Astrocyte (in vitro differentiated cells and primary cell): Measurements from ENCODE around the gene CELF5. TPM values are rescaled to one million over a fixed set of nuclear protein-coding genes. Genes with fewer than 3 reads are reported as not detected.

Experiments used
- DNase-seq: peaks from one replicate; pipeline ENCODE4 v3.0.0-alpha.2; 2010; ENCODE audit warnings: low read depth
- FAIRE-seq: peaks from 2 replicates; lab custom pipeline; 2011; peaks lifted over from hg19 to GRCh38; lab: Jason Lieb, UNC
- H2AFZ ChIP-seq: 2 replicates; pipeline ENCODE4 v1.6.0; 2012; ENCODE audit warnings: low read depth, low read length, inconsistent platforms
- H3K27ac ChIP-seq: 2 replicates; pipeline ENCODE4 v1.5.1; 2011; ENCODE audit warnings: low read depth, low read length, inconsistent platforms
- H3K27me3 ChIP-seq: 2 replicates; pipeline ENCODE4 v1.6.0; 2011; ENCODE audit warnings: low read length, inconsistent platforms; ENCODE audit not compliant: insufficient read depth
- H3K36me3 ChIP-seq: 2 replicates; pipeline ENCODE4 v1.5.1; 2011; ENCODE audit warnings: low read length, inconsistent platforms; ENCODE audit not compliant: insufficient read depth
- H3K4me1 ChIP-seq: 2 replicates; pipeline ENCODE4 v1.5.1; 2011; ENCODE audit warnings: low read length, inconsistent platforms; ENCODE audit not compliant: insufficient read depth
- H3K4me2 ChIP-seq: 2 replicates; pipeline ENCODE4 v1.6.0; 2012; ENCODE audit warnings: low read length, inconsistent platforms
- H3K4me3 ChIP-seq: 2 replicates; pipeline ENCODE4 v1.5.1; 2011; ENCODE audit warnings: low read depth, mild to moderate bottlenecking, low read length, inconsistent platforms; ENCODE audit not compliant: insufficient read depth
- H3K79me2 ChIP-seq: 2 replicates; pipeline ENCODE4 v1.6.0; 2012; ENCODE audit warnings: mild to moderate bottlenecking, low read length, inconsistent platforms; ENCODE audit not compliant: insufficient read depth
- H3K9ac ChIP-seq: 2 replicates; pipeline ENCODE4 v1.6.0; 2012; ENCODE audit warnings: mild to moderate bottlenecking, low read length, inconsistent platforms
- H3K9me3 ChIP-seq: 2 replicates; pipeline ENCODE4 v1.5.1; 2012; ENCODE audit warnings: low read depth, mild to moderate bottlenecking, low read length, inconsistent platforms; ENCODE audit not compliant: insufficient read depth
- H4K20me1 ChIP-seq: 2 replicates; pipeline ENCODE4 v1.6.0; 2012; ENCODE audit warnings: low read length, inconsistent platforms; ENCODE audit not compliant: insufficient read depth
- H3K27ac Mint-ChIP-seq: one replicate; pipeline ENCODE4 v1.8.0; 2021; ENCODE audit warnings: mild to moderate bottlenecking, mixed read lengths; ENCODE audit not compliant: unreplicated experiment
- H3K27me3 Mint-ChIP-seq: one replicate; pipeline ENCODE4 v1.8.0; 2021; ENCODE audit warnings: low read depth, mixed read lengths; ENCODE audit not compliant: unreplicated experiment
- H3K36me3 Mint-ChIP-seq: one replicate; pipeline ENCODE4 v1.8.0; 2021; ENCODE audit warnings: low read depth, mixed read lengths; ENCODE audit not compliant: unreplicated experiment
- H3K4me1 Mint-ChIP-seq: one replicate; pipeline ENCODE4 v1.8.0; 2021; ENCODE audit warnings: low read depth, mixed read lengths; ENCODE audit not compliant: unreplicated experiment
- H3K4me3 Mint-ChIP-seq: one replicate; pipeline ENCODE4 v1.8.0; 2021; ENCODE audit warnings: mild to moderate bottlenecking, moderate library complexity, mixed read lengths; ENCODE audit not compliant: unreplicated experiment
- H3K9me3 Mint-ChIP-seq: one replicate; pipeline ENCODE4 v1.8.0; 2021; ENCODE audit warnings: mild to moderate bottlenecking, mixed read lengths; ENCODE audit not compliant: unreplicated experiment
- CTCF ChIP-seq: IDR thresholded peaks from 2 replicates; pipeline ENCODE4 v1.5.1; 2011; ENCODE audit warnings: low read depth, mild to moderate bottlenecking, inconsistent platforms, low read length, moderate library complexity; ENCODE audit not compliant: insufficient read depth
- EZH2 ChIP-seq: IDR thresholded peaks from 2 replicates; pipeline ENCODE4 v1.6.1; 2012; ENCODE audit warnings: mild to moderate bottlenecking, low read length, inconsistent platforms; ENCODE audit not compliant: insufficient read depth
- total RNA-seq: library from RNA; stranded (reverse); gene quantifications from 2 replicates; pipeline ENCODE4 v1.2.1, GENCODE V29; 2021

The CELF5 gene
- total RNA-seq, 1 donor from 2014 or later, result 1.2 TPM

GRCh38 chr19:3183721-3184641 lies 40.5 kb upstream of the CELF5 start:
- Mint-ChIP-seq H3K4me1 (peaks cover 12% of the 10 kb centered on the region), H3K4me3 (peak overlapping the region; percentile 94), H3K36me3 (peaks cover 2% of the 10 kb centered on the region), H3K27ac (no peak overlapping the region), H3K9me3 (no peaks in the 10 kb centered on the region), H3K27me3 (no peaks in the 10 kb centered on the region)
- Histone ChIP-seq H3K27ac (no peak overlapping the region), H3K27me3 (no peaks in the 10 kb centered on the region), H3K4me2 (no peak overlapping the region), H3K9ac (no peak overlapping the region), H3K36me3 (no peaks in the 10 kb centered on the region), H2AFZ (peak overlapping the region; percentile 88), H3K79me2 (peaks cover 32% of the 10 kb centered on the region), H3K4me3 (no peak overlapping the region), H4K20me1 (peaks cover 30% of the 10 kb centered on the region), H3K4me1 (peaks cover 8% of the 10 kb centered on the region), H3K9me3 (no peaks in the 10 kb centered on the region)
- TF ChIP-seq CTCF (no peak), EZH2 (no peak)
- FAIRE-seq, result no peak
- DNase-seq, result no peak

GRCh38 chr19:3184847-3185460 lies 39.5 kb upstream of the CELF5 start:
- H3K9me3 Mint-ChIP-seq, result no peaks in the 10 kb centered on the region
- Histone ChIP-seq H3K27ac (peak overlapping the region; percentile 62), H3K9ac (peak overlapping the region; percentile 89), H3K4me3 (peak overlapping the region; percentile 74), H3K9me3 (no peaks in the 10 kb centered on the region), H3K4me2 (peak overlapping the region; percentile 95), H3K4me1 (peaks cover 8% of the 10 kb centered on the region), H2AFZ (peak overlapping the region; percentile 88), H4K20me1 (peaks cover 37% of the 10 kb centered on the region), H3K79me2 (peaks cover 42% of the 10 kb centered on the region), H3K27me3 (no peaks in the 10 kb centered on the region), H3K36me3 (no peaks in the 10 kb centered on the region)
- peak overlapping the region; percentile 94 for H3K4me3 Mint-ChIP-seq
- peak overlapping the region; percentile 91 for H3K27ac Mint-ChIP-seq
- no peak for DNase-seq
- H3K36me3 Mint-ChIP-seq, result peaks cover 2% of the 10 kb centered on the region
- no peaks in the 10 kb centered on the region for H3K27me3 Mint-ChIP-seq
- TF ChIP-seq EZH2 (no peak), CTCF (no peak)
- FAIRE-seq, result no peak
- H3K4me1 Mint-ChIP-seq, result peaks cover 12% of the 10 kb centered on the region
